Liver (tissue), 3 donors: ENCODE data around the gene PAX6.

ENCODE experiments used
- ATF3 ChIP-seq: IDR thresholded peaks from 2 replicates; pipeline ENCODE4 v1.6.1; 2016; ENCODE audit warnings: antibody characterized with exemption
- CTCF ChIP-seq: fragments of 150-350 bp; IDR thresholded peaks from 2 replicates; pipeline ENCODE4 v1.5.1; 2017; ENCODE audit warnings: improper control_type of control experiment, low read depth, low read length; ENCODE audit not compliant: missing input control
- GABPA ChIP-seq, 2 donors: IDR thresholded peaks in 1 of 2; conservative IDR thresholded peaks in 1 of 2; 2 replicates each; pipeline ENCODE4 v1.6.1; 2016; ENCODE audit warnings: antibody characterized with exemption in 2 of 2, mild to moderate bottlenecking in 1 of 2, moderate library complexity in 1 of 2
- RAD21 ChIP-seq, 2 donors: IDR thresholded peaks; 2 replicates each; pipeline ENCODE4 v1.6.1; 2016; ENCODE audit warnings: antibody characterized with exemption in 2 of 2, mild to moderate bottlenecking in 2 of 2
- TAF1 ChIP-seq: conservative IDR thresholded peaks from 2 replicates; pipeline ENCODE4 v1.6.1; 2016; ENCODE audit warnings: antibody characterized with exemption, mild to moderate bottlenecking
- TF ChIP-seq, protein P1 (sequence below): IDR thresholded peaks from 2 replicates; pipeline ENCODE4 v1.6.1; 2016; ENCODE audit warnings: antibody characterized with exemption, mild to moderate bottlenecking
- TF ChIP-seq, protein P2 (sequence below): IDR thresholded peaks from 2 replicates; pipeline ENCODE4 v1.6.1; 2016; ENCODE audit warnings: antibody characterized with exemption
- donor health status: healthy.
- donor health status: healthy.

GRCh38 chr11:31818874-31819331 is 7.8 kb upstream of the PAX6 start:
- TF ChIP-seq CTCF (no peak), RAD21 (IDR thresholded peaks at IDR 0.05) (no peak), GABPA (IDR thresholded peaks at IDR 0.05 in 1 of 2, conservative IDR thresholded peaks at IDR 0.05 in 1 of 2) (no peak), ATF3 (no peak), TAF1 (no peak)
- TF ChIP-seq, protein P1, sequence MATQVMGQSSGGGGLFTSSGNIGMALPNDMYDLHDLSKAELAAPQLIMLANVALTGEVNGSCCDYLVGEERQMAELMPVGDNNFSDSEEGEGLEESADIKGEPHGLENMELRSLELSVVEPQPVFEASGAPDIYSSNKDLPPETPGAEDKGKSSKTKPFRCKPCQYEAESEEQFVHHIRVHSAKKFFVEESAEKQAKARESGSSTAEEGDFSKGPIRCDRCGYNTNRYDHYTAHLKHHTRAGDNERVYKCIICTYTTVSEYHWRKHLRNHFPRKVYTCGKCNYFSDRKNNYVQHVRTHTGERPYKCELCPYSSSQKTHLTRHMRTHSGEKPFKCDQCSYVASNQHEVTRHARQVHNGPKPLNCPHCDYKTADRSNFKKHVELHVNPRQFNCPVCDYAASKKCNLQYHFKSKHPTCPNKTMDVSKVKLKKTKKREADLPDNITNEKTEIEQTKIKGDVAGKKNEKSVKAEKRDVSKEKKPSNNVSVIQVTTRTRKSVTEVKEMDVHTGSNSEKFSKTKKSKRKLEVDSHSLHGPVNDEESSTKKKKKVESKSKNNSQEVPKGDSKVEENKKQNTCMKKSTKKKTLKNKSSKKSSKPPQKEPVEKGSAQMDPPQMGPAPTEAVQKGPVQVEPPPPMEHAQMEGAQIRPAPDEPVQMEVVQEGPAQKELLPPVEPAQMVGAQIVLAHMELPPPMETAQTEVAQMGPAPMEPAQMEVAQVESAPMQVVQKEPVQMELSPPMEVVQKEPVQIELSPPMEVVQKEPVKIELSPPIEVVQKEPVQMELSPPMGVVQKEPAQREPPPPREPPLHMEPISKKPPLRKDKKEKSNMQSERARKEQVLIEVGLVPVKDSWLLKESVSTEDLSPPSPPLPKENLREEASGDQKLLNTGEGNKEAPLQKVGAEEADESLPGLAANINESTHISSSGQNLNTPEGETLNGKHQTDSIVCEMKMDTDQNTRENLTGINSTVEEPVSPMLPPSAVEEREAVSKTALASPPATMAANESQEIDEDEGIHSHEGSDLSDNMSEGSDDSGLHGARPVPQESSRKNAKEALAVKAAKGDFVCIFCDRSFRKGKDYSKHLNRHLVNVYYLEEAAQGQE: no peak
- TF ChIP-seq, protein P2, sequence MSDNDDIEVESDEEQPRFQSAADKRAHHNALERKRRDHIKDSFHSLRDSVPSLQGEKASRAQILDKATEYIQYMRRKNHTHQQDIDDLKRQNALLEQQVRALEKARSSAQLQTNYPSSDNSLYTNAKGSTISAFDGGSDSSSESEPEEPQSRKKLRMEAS: no peak
